ENCODE data around the gene SMS. TPM values are rescaled to one million over a fixed set of nuclear protein-coding genes. Genes with fewer than 3 reads are reported as not detected.

SMS gene
- total and polyA plus RNA-seq, 2 of the 13 experiments (the other 11 are each of a cell fraction or from before 2014, with no cell fraction given): 40.5 to 91.9 TPM

- Histone ChIP-seq H3K4me2 (ENCODE audit: low read depth, low read length) (no peak overlapping the region), H3K9me3 (ENCODE audit: low read length) (no peaks in the 10 kb centered on the region), H3K27ac (ENCODE audit: extremely low read length, insufficient read depth, low read length) (no peak overlapping the region), H2AFZ (ENCODE audit: low read length) (no peak overlapping the region), H3K4me1 (ENCODE audit: insufficient read depth, low read length) (0 out of 2 replicates have a peak, but pooled peaks cover 6% of the 10 kb centered on the region), H3K4me3 (replicated peaks in 1 of 3; ENCODE audit: insufficient read depth in 1 of 3, low read depth in 2 of 3, low read length in 3 of 3) (no peak overlapping the region), H3K79me2 (ENCODE audit: insufficient read depth, low read length) (no peaks in the 10 kb centered on the region), H4K20me1 (ENCODE audit: insufficient read depth, low read length) (no peaks in the 10 kb centered on the region), H3K9ac (ENCODE audit: insufficient read depth, low read depth, low read length) (no peak overlapping the region), H3K27me3 (ENCODE audit: control insufficient read depth in 1 of 2, insufficient read depth in 2 of 2, low read length in 2 of 2) (no peaks in the 10 kb centered on the region), H3K36me3 (replicated peaks in 1 of 2; ENCODE audit: control insufficient read depth in 1 of 2, insufficient read depth in 2 of 2, low read length in 2 of 2) (no peaks in the 10 kb centered on the region)
- WGBS (ENCODE audit: low lambda C conversion rate): 94% methylated on average over 2 of the region's 3 CpGs
- in situ Hi-C loops (cut with HindIII; ENCODE audit: extremely low pct_ligation_motif_present, low pct_unique_long_range_greater_than_20kb) (no loop called here), intact Hi-C loops (cut with micrococcal nuclease; ENCODE audit: unreplicated experiment) (no loop called here)
- POLR2A ChIA-PET: no interaction called here
- no peak for FAIRE-seq
- DNase-seq (ENCODE audit: low spot score): no peak
- TF ChIP-seq RBM22 (optimal IDR thresholded peaks at IDR 0.05; ENCODE audit: low read length) (no peak), ZNF205 (CRISPR knock-in tag; IDR thresholded peaks at IDR 0.05) (no peak), SMAD1 (CRISPR knock-in tag; IDR thresholded peaks at IDR 0.05; ENCODE audit: borderline replicate concordance, low read depth) (no peak), MXI1 (IDR thresholded peaks at IDR 0.05; ENCODE audit: borderline replicate concordance, low read depth, low read length) (no peak), CREBL2 (CRISPR knock-in tag; IDR thresholded peaks at IDR 0.05; ENCODE audit: borderline replicate concordance) (no peak), GRHL1 (CRISPR knock-in tag; conservative IDR thresholded peaks at IDR 0.05) (no peak), ZSCAN9 (CRISPR knock-in tag; IDR thresholded peaks at IDR 0.05; ENCODE audit: borderline replicate concordance) (no peak), ZBTB38 (CRISPR knock-in tag; IDR thresholded peaks at IDR 0.05) (no peak), ZNF598 (CRISPR knock-in tag; IDR thresholded peaks at IDR 0.05; ENCODE audit: borderline replicate concordance) (no peak), NR3C1 (CRISPR knock-in tag; IDR thresholded peaks at IDR 0.05) (no peak), ZNF891 (CRISPR knock-in tag; IDR thresholded peaks at IDR 0.05) (no peak), ZNF143 (CRISPR knock-in tag; IDR thresholded peaks at IDR 0.05) (no peak), ZNF12 (CRISPR knock-in tag; IDR thresholded peaks at IDR 0.05) (no peak), ZNF691 (CRISPR knock-in tag; IDR thresholded peaks at IDR 0.05; ENCODE audit: borderline replicate concordance, low read depth) (no peak), SALL1 (CRISPR knock-in tag; IDR thresholded peaks at IDR 0.05) (no peak), SOX6 (IDR thresholded peaks at IDR 0.05) (no peak), SOX6 (CRISPR knock-in tag; IDR thresholded peaks at IDR 0.05) (no peak), ZBTB14 (CRISPR knock-in tag; IDR thresholded peaks at IDR 0.05) (no peak)
- no peak for ATAC-seq
- no TSS peak for BruUV-seq (replicated peaks)
- CTCF ChIA-PET (ENCODE audit: low intra/inter-chr PET ratio, low total read pairs): no interaction called here
These were observed 6.1 kb upstream of the SMS start for GRCh38 chrX:21934414-21934813.

Data from HepG2 (cell line).